ENCODE data around the gene EIF3J. TPM values are rescaled to one million over a fixed set of nuclear protein-coding genes. Genes with fewer than 3 reads are reported as not detected.

The EIF3J gene
- total RNA-seq, 3 donors from 2014 or later (not counting 1 experiment from before 2014, with no cell fraction given) = 53.1 to 75.7 (median 72.4) TPM

DNA sequence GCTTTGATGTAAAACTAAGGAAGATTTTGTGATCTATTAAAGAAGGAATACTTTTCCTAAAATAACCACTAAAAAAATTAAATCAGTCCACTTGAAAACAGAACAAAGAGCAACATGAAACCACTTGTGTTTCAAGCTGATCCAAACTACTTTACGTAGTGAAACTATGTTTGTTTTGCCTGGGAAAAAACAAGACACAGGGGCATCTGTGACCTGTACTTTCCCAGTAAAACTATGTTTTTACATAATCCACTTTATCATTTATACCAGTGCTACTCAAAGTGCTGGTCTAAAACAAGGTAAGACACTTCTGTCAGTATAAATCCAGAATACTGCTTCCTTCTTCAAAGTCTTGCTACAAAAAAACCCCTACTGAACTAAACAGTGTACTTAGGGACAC lies 69.8 kb downstream of the EIF3J start:
- H3K27ac ChIP-seq (ENCODE audit: low read length) = no peak overlapping the region
- H3K9me3 ChIP-seq (ENCODE audit: control insufficient read depth, insufficient read depth, low read length) = no peaks in the 10 kb centered on the region
- TF ChIP-seq, protein P1, sequence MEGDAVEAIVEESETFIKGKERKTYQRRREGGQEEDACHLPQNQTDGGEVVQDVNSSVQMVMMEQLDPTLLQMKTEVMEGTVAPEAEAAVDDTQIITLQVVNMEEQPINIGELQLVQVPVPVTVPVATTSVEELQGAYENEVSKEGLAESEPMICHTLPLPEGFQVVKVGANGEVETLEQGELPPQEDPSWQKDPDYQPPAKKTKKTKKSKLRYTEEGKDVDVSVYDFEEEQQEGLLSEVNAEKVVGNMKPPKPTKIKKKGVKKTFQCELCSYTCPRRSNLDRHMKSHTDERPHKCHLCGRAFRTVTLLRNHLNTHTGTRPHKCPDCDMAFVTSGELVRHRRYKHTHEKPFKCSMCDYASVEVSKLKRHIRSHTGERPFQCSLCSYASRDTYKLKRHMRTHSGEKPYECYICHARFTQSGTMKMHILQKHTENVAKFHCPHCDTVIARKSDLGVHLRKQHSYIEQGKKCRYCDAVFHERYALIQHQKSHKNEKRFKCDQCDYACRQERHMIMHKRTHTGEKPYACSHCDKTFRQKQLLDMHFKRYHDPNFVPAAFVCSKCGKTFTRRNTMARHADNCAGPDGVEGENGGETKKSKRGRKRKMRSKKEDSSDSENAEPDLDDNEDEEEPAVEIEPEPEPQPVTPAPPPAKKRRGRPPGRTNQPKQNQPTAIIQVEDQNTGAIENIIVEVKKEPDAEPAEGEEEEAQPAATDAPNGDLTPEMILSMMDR (IDR thresholded peaks at IDR 0.05) = no peak
- Mint-ChIP-seq H3K36me3 (peaks cover 38% of the 10 kb centered on the region), H3K27ac (peak overlapping the region in 1 of 2 donors; percentile 24), H3K4me3 (no peak overlapping the region), H3K27me3 (ENCODE audit: low read depth in 2 of 2) (no peaks in the 10 kb centered on the region), H3K4me1 (no peaks in the 10 kb centered on the region), H3K9me3 (no peaks in the 10 kb centered on the region)
- DNase-seq (no peak), ATAC-seq (no peak)
- no peaks in the 10 kb centered on the region for H3K27me3 ChIP-seq (ENCODE audit: control insufficient read depth, insufficient read depth, low read length)
- H3K4me3 ChIP-seq (ENCODE audit: low read length) = no peak overlapping the region
- peaks cover 80% of the 10 kb centered on the region for H3K36me3 ChIP-seq (ENCODE audit: control insufficient read depth, insufficient read depth, low read length)
- no peaks in the 10 kb centered on the region for H3K4me1 ChIP-seq (ENCODE audit: control insufficient read depth, insufficient read depth, low read length)
- intact Hi-C loops (cut with micrococcal nuclease) = no loop called here
- WGBS (ENCODE audit: insufficient coverage) = 100% methylated on average over 1 of the region's 1 CpG

Other genes starting within 250 kb of the EIF3J start
- gene GOLM2, start 248.4 kb upstream of the EIF3J start, total RNA-seq = 10 to 100 TPM; 53.1 to 68.0 (median 63.3) TPM
- gene CTDSPL2, start 109.5 kb upstream of the EIF3J start, total RNA-seq = 100 to 1,000 TPM in 1 of 3 donors, 10 to 100 TPM in 2; 89.5 to 108 (median 96.5) TPM
- 100 to 1,000 TPM; 123 to 154 (median 153) TPM for gene SPG11, start 126.5 kb downstream of the EIF3J start, total RNA-seq
- 100 to 1,000 TPM; 101 to 145 (median 112) TPM for gene PATL2, start 174.2 kb downstream of the EIF3J start, total RNA-seq
- 1,000 to 10,000 TPM; 7,484 to 8,893 (median 7,665) TPM for gene B2M, start 174.4 kb downstream of the EIF3J start, total RNA-seq
- 10 to 100 TPM; 14.2 to 20.1 (median 16.3) TPM for gene TRIM69, start 199.4 kb downstream of the EIF3J start, total RNA-seq